ENCODE results near the gene SALL1. TPM values are rescaled to one million over a fixed set of nuclear protein-coding genes. Genes with fewer than 3 reads are reported as not detected.

Gene SALL1
- total and polyA plus RNA-seq, 2 donors = under 0.01 to 0.07 TPM

- Histone ChIP-seq H3K4me3 (ENCODE audit: low read length in 2 of 2) (no peak overlapping the region), H3K36me3 (ENCODE audit: control insufficient read depth in 2 of 2, insufficient read depth in 2 of 2, low read length in 1 of 2) (no peaks in the 10 kb centered on the region), H3K27ac (ENCODE audit: low read depth in 1 of 2, low read length in 1 of 2) (no peak overlapping the region), H3K4me1 (ENCODE audit: control insufficient read depth in 2 of 2, insufficient read depth in 2 of 2, low read length in 2 of 2) (no peaks in the 10 kb centered on the region), H3K27me3 (ENCODE audit: control insufficient read depth in 2 of 2, insufficient read depth in 1 of 2, low read length in 1 of 2) (no peaks in the 10 kb centered on the region), H3K9me3 (ENCODE audit: control insufficient read depth in 2 of 2, insufficient read depth in 1 of 2, low read length in 1 of 2) (no peaks in the 10 kb centered on the region)
- WGBS = 94% methylated on average over 3 of the region's 3 CpGs
- no peak for DNase-seq (ENCODE audit: low read depth in 6 of 9, low spot score in 9 of 9)
Measured at GRCh38 chr16:51124896-51125295, 26.2 kb downstream of the SALL1 start.

GRCh38 chr16:51121850-51122249 is 29.2 kb downstream of the SALL1 start:
- 56% methylated on average over 7 of the region's 7 CpGs for WGBS
- H3K27me3 ChIP-seq (ENCODE audit: control insufficient read depth in 2 of 2, insufficient read depth in 1 of 2, low read length in 1 of 2) = peaks cover 0 to 2% of the 10 kb centered on the region in 2 donors
- no peak for DNase-seq (ENCODE audit: low read depth in 6 of 9, low spot score in 9 of 9)

GRCh38 chr16:51120730-51121347 is 30.2 kb downstream of the SALL1 start:
- no peak overlapping the region for H3K27ac ChIP-seq (ENCODE audit: low read depth in 1 of 2, low read length in 1 of 2)
- no peaks in the 10 kb centered on the region for H3K9me3 ChIP-seq (ENCODE audit: control insufficient read depth in 2 of 2, insufficient read depth in 1 of 2, low read length in 1 of 2)
- no peak overlapping the region for H3K4me3 ChIP-seq (ENCODE audit: low read length in 2 of 2)
- H3K4me1 ChIP-seq (ENCODE audit: control insufficient read depth in 2 of 2, insufficient read depth in 2 of 2, low read length in 2 of 2) = no peaks in the 10 kb centered on the region
- H3K27me3 ChIP-seq (ENCODE audit: control insufficient read depth in 2 of 2, insufficient read depth in 1 of 2, low read length in 1 of 2) = peaks cover 0 to 6% of the 10 kb centered on the region in 2 donors
- H3K36me3 ChIP-seq (ENCODE audit: control insufficient read depth in 2 of 2, insufficient read depth in 2 of 2, low read length in 1 of 2) = no peaks in the 10 kb centered on the region
- DNase-seq (ENCODE audit: low read depth in 6 of 9, low spot score in 9 of 9) = no peak
- WGBS = 52% methylated on average over 3 of the region's 3 CpGs

More at GRCh38 chr16:51121850-51122249, 29.2 kb downstream of the SALL1 start:
- Histone ChIP-seq H3K27ac (ENCODE audit: low read depth in 1 of 2, low read length in 1 of 2) (no peak overlapping the region), H3K4me3 (ENCODE audit: low read length in 2 of 2) (no peak overlapping the region), H3K36me3 (ENCODE audit: control insufficient read depth in 2 of 2, insufficient read depth in 2 of 2, low read length in 1 of 2) (no peaks in the 10 kb centered on the region), H3K9me3 (ENCODE audit: control insufficient read depth in 2 of 2, insufficient read depth in 1 of 2, low read length in 1 of 2) (no peaks in the 10 kb centered on the region), H3K4me1 (ENCODE audit: control insufficient read depth in 2 of 2, insufficient read depth in 2 of 2, low read length in 2 of 2) (no peaks in the 10 kb centered on the region)

DNA sequence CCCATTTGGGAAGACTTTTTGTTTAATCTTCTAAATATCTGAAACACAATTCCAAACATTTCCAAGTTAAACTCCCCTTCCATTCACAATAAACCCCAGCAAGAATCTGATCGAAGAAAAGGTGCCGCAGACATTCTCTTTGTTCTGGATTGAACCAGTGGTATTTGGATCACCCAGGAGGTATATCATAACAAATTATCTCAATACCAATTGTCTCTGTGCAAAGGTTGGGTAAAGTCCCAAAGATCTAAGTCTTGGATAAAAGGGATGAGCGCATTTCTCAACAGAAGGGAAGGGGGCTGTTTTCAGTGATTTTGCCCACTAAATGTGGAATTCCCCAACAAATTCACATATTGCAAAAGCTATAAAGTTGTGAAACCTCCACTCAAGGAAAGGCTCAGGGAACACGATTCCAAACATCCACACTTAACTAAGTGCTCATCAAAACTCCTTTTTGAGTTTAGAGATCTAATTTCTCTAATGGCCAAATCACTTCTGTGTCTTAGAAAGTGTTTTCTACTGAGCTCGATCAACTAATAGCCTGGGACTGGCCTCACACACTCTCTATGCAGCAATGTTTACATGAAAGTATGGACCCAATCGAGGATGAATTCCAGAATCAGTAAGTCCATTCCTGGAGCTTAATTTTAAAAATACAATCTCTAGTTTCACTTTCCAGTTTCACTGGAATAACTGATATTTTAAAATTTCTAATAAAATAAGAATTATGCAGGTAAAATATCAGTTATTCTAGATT is 30.9 kb downstream of the SALL1 start:
- H3K27me3 ChIP-seq (ENCODE audit: control insufficient read depth in 2 of 2, insufficient read depth in 1 of 2, low read length in 1 of 2) = peaks cover 0 to 11% of the 10 kb centered on the region in 2 donors
- no peak for DNase-seq (ENCODE audit: low read depth in 6 of 9, low spot score in 9 of 9)
- H3K27ac ChIP-seq (ENCODE audit: low read depth in 1 of 2, low read length in 1 of 2) = no peak overlapping the region
- H3K36me3 ChIP-seq (ENCODE audit: control insufficient read depth in 2 of 2, insufficient read depth in 2 of 2, low read length in 1 of 2) = no peaks in the 10 kb centered on the region
- H3K4me3 ChIP-seq (ENCODE audit: low read length in 2 of 2) = no peak overlapping the region
- no peaks in the 10 kb centered on the region for H3K4me1 ChIP-seq (ENCODE audit: control insufficient read depth in 2 of 2, insufficient read depth in 2 of 2, low read length in 2 of 2)
- no peaks in the 10 kb centered on the region for H3K9me3 ChIP-seq (ENCODE audit: control insufficient read depth in 2 of 2, insufficient read depth in 1 of 2, low read length in 1 of 2)
- WGBS = 88% methylated on average over 6 of the region's 6 CpGs

- DNase-seq (ENCODE audit: low read depth in 6 of 9, low spot score in 9 of 9) = no peak
- WGBS = 75% methylated on average over 8 of the region's 8 CpGs
- Histone ChIP-seq H3K27me3 (ENCODE audit: control insufficient read depth in 2 of 2, insufficient read depth in 1 of 2, low read length in 1 of 2) (peaks cover 3 to 16% of the 10 kb centered on the region in 2 donors), H3K4me3 (ENCODE audit: low read length in 2 of 2) (no peak overlapping the region), H3K36me3 (ENCODE audit: control insufficient read depth in 2 of 2, insufficient read depth in 2 of 2, low read length in 1 of 2) (no peaks in the 10 kb centered on the region), H3K4me1 (ENCODE audit: control insufficient read depth in 2 of 2, insufficient read depth in 2 of 2, low read length in 2 of 2) (no peaks in the 10 kb centered on the region), H3K27ac (ENCODE audit: low read depth in 1 of 2, low read length in 1 of 2) (no peak overlapping the region), H3K9me3 (ENCODE audit: control insufficient read depth in 2 of 2, insufficient read depth in 1 of 2, low read length in 1 of 2) (no peaks in the 10 kb centered on the region)
Measured at GRCh38 chr16:51119556-51119955, 31.5 kb downstream of the SALL1 start.

DNA sequence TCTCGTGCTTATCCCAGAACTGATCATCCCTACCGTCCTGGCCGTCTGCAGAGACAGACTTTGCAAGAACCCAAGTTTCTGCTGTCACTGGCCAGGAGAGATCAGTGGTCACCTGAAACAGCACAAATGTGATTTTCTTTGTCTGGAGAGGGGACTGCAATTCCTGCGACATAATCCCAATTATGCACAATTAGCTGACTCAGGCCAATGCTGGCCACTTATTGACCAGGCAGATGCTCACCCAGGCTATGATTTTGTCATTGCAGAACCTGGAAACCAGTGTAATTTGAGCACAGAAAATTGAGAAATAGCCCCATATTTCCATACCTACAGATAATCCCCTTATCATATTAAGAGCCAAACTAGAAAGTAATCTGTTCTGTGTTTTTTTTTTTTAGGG is 34.7 kb downstream of the SALL1 start:
- Histone ChIP-seq H3K27ac (ENCODE audit: low read depth in 1 of 2, low read length in 1 of 2) (no peak overlapping the region), H3K4me3 (ENCODE audit: low read length in 2 of 2) (no peak overlapping the region), H3K9me3 (ENCODE audit: control insufficient read depth in 2 of 2, insufficient read depth in 1 of 2, low read length in 1 of 2) (no peaks in the 10 kb centered on the region), H3K4me1 (ENCODE audit: control insufficient read depth in 2 of 2, insufficient read depth in 2 of 2, low read length in 2 of 2) (no peaks in the 10 kb centered on the region), H3K36me3 (ENCODE audit: control insufficient read depth in 2 of 2, insufficient read depth in 2 of 2, low read length in 1 of 2) (no peaks in the 10 kb centered on the region), H3K27me3 (ENCODE audit: control insufficient read depth in 2 of 2, insufficient read depth in 1 of 2, low read length in 1 of 2) (peaks cover 11 to 39% of the 10 kb centered on the region in 2 donors)
- WGBS = 58% methylated on average over 4 of the region's 4 CpGs
- DNase-seq (ENCODE audit: low read depth in 6 of 9, low spot score in 9 of 9) = no peak

DNA sequence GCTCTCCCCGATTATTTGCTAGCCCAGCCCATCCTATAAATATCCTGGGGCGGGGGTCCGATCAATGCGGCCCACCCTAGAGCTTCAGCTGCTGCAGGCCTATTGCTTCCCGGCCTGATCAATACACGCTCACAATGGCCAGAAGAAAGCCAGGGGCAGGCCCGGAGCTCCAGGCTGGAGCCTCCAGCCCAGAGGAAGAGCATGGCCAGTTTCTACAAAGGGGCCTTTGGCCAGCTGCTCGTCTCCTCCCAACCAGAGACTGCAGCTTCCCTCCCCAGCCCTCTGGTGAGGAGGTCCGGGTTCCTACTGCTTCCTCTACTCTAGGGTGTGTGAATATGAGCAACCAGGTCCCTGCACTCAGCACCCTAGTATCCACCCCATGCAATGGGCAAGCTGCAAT is 36.7 kb downstream of the SALL1 start:
- H3K4me3 ChIP-seq (ENCODE audit: low read length in 2 of 2) = no peak overlapping the region
- no peak overlapping the region for H3K27ac ChIP-seq (ENCODE audit: low read depth in 1 of 2, low read length in 1 of 2)
- H3K9me3 ChIP-seq (ENCODE audit: control insufficient read depth in 2 of 2, insufficient read depth in 1 of 2, low read length in 1 of 2) = no peaks in the 10 kb centered on the region
- DNase-seq (ENCODE audit: low read depth in 6 of 9, low spot score in 9 of 9) = no peak
- H3K27me3 ChIP-seq (ENCODE audit: control insufficient read depth in 2 of 2, insufficient read depth in 1 of 2, low read length in 1 of 2) = peaks cover 11 to 37% of the 10 kb centered on the region in 2 donors
- WGBS = 26% methylated on average over 9 of the region's 9 CpGs
- no peaks in the 10 kb centered on the region for H3K4me1 ChIP-seq (ENCODE audit: control insufficient read depth in 2 of 2, insufficient read depth in 2 of 2, low read length in 2 of 2)
- H3K36me3 ChIP-seq (ENCODE audit: control insufficient read depth in 2 of 2, insufficient read depth in 2 of 2, low read length in 1 of 2) = no peaks in the 10 kb centered on the region

- H3K36me3 ChIP-seq (ENCODE audit: control insufficient read depth in 2 of 2, insufficient read depth in 2 of 2, low read length in 1 of 2) = no peaks in the 10 kb centered on the region
- H3K4me1 ChIP-seq (ENCODE audit: control insufficient read depth in 2 of 2, insufficient read depth in 2 of 2, low read length in 2 of 2) = no peaks in the 10 kb centered on the region
- H3K9me3 ChIP-seq (ENCODE audit: control insufficient read depth in 2 of 2, insufficient read depth in 1 of 2, low read length in 1 of 2) = no peaks in the 10 kb centered on the region
- 6% methylated on average over 50 of the region's 50 CpGs for WGBS
- H3K27ac ChIP-seq (ENCODE audit: low read depth in 1 of 2, low read length in 1 of 2) = no peak overlapping the region
- DNase-seq (ENCODE audit: low read depth in 6 of 9, low spot score in 9 of 9) = no peak
- peaks cover 11 to 37% of the 10 kb centered on the region in 2 donors for H3K27me3 ChIP-seq (ENCODE audit: control insufficient read depth in 2 of 2, insufficient read depth in 1 of 2, low read length in 1 of 2)
- H3K4me3 ChIP-seq (ENCODE audit: low read length in 2 of 2) = no peak overlapping the region
Measured at GRCh38 chr16:51113236-51114125, 37.6 kb downstream of the SALL1 start.

DNA sequence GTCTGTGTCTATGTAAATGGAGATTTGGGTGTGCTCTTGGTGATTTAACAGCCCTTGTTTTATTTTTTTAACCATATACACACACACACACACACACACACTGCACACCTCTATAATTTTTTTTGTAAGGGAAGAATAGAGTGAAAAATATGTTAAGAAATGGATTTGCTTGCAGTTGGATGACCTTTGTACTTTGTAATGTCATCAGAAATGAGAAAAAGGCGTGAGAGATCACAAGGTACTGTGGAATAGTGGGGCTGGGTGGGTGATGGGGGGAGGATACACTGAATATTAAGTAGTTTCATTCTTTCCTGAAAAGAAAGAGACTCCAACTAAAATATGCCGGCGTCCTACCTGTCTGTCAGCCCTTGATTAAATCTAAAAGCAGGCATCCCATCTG is 38.7 kb downstream of the SALL1 start:
- Histone ChIP-seq H3K27ac (ENCODE audit: low read depth in 1 of 2, low read length in 1 of 2) (no peak overlapping the region), H3K9me3 (ENCODE audit: control insufficient read depth in 2 of 2, insufficient read depth in 1 of 2, low read length in 1 of 2) (no peaks in the 10 kb centered on the region), H3K36me3 (ENCODE audit: control insufficient read depth in 2 of 2, insufficient read depth in 2 of 2, low read length in 1 of 2) (no peaks in the 10 kb centered on the region), H3K4me1 (ENCODE audit: control insufficient read depth in 2 of 2, insufficient read depth in 2 of 2, low read length in 2 of 2) (no peaks in the 10 kb centered on the region), H3K27me3 (ENCODE audit: control insufficient read depth in 2 of 2, insufficient read depth in 1 of 2, low read length in 1 of 2) (peaks cover 11 to 37% of the 10 kb centered on the region in 2 donors), H3K4me3 (ENCODE audit: low read length in 2 of 2) (no peak overlapping the region)
- 40% methylated on average over 3 of the region's 3 CpGs for WGBS
- no peak for DNase-seq (ENCODE audit: low read depth in 6 of 9, low spot score in 9 of 9)
